Uterus (tissue), 2 donors: ENCODE results near the gene PIK3CB.

Source experiments
- CTCF ChIP-seq, 4 experiments: fragments of 200-600 bp in 2 of 4; fragments of 450-650 bp in 2 of 4; sonication (generic) in 2 of 4; IDR thresholded peaks; one replicate each; pipeline ENCODE4 v1.5.1; 2016 to 2019; ENCODE audit warnings: antibody characterized with exemption in 4 of 4, mild to moderate bottlenecking in 2 of 4, moderate library complexity in 1 of 4
- POLR2A ChIP-seq, 2 donors: fragments of 450-650 bp; IDR thresholded peaks; one replicate each; pipeline ENCODE4 v1.6.1; 2016; ENCODE audit warnings: antibody characterized with exemption in 2 of 2, mild to moderate bottlenecking in 1 of 2, moderate library complexity in 1 of 2

DNA sequence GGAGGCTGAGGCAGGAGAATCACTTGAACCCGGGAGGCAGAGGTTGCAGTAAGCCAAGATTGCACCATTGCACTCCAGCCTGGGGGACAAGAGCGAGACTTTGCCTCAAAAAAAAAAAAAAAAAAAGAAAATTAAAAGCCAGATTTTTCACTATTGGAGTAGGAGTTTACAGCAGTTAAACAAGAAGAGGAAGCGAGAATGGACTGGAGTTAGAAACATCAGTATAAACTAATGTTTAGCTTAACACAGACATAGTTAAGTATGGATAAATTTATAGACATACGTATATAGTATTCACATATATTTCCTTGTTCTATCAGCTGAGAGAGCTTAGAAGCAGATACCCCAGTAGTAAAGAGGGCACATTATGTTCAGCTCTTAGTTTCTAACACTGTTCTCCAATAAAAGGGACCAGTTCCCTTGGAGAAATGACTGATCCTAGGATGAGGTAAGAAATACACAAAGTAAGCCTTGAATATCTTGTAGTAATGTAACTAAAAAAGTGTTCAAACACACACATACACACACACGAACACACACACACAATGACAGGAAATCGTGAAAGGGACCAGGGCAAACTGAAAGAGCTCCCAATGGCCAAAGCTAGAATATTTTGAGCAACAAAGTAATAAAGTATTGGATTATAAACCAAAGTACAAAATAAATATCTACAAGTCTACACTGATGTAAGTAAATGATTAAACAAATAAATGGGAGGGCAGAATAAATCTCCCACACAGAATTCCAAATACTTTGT is 25.1 kb downstream of the PIK3CB start:
- TF ChIP-seq CTCF (IDR thresholded peaks at IDR 0.05) (no peak), POLR2A (IDR thresholded peaks at IDR 0.05) (no peak)
